ENCODE data around the gene CTNND1. TPM values are rescaled to one million over a fixed set of nuclear protein-coding genes. Genes with fewer than 3 reads are reported as not detected.

CTNND1 gene
- polyA plus RNA-seq, 1 experiment, result 191 TPM

DNA sequence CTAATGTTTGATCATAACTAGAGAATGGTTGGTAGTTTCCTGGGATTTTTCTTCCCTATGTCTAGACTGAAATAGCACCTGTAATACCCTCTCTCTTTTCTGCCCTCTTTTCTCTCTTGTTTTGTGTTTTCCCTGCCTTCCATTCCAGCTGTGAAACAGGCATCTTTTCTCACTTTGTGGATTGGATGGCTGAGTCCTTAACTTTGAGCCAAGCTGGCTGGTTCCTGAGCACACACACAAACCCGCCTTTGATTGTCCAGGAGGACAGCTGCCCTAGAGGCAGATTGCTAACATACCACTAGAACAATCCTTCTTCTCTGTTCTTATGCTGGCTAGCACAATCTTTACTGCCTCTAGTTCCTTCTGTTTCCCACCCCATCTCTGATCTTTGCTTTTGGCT lies 17.7 kb downstream of the CTNND1 start:
- ChIA-PET POLR2A (interaction anchor here (0.6 to 1.9 kb wide), 5 partner anchors 14 to 250 kb away, joined by 3 to 13 read pairs (median 12); partner anchors contain the start of genes CTNND1 and SELENOH), CTCF (interaction anchor here (0.6 to 8.9 kb wide), 5 partner anchors 10 to 28 kb away, joined by 3 to 79 read pairs (median 4); no protein-coding TSS in a partner anchor)
- no peak for DNase-seq (ENCODE audit: low read depth, low spot score)
- H3K4me3 ChIP-seq (ENCODE audit: low read depth, low read length), result no peak overlapping the region
- no peak overlapping the region for H3K27ac ChIP-seq (ENCODE audit: low read depth, low read length)
- no peaks in the 10 kb centered on the region for H3K9me3 ChIP-seq (ENCODE audit: control insufficient read depth, insufficient read depth, low read length)
- no peaks in the 10 kb centered on the region for H3K27me3 ChIP-seq (ENCODE audit: control insufficient read depth, insufficient read depth, low read length)
- TF ChIP-seq, protein P1, sequence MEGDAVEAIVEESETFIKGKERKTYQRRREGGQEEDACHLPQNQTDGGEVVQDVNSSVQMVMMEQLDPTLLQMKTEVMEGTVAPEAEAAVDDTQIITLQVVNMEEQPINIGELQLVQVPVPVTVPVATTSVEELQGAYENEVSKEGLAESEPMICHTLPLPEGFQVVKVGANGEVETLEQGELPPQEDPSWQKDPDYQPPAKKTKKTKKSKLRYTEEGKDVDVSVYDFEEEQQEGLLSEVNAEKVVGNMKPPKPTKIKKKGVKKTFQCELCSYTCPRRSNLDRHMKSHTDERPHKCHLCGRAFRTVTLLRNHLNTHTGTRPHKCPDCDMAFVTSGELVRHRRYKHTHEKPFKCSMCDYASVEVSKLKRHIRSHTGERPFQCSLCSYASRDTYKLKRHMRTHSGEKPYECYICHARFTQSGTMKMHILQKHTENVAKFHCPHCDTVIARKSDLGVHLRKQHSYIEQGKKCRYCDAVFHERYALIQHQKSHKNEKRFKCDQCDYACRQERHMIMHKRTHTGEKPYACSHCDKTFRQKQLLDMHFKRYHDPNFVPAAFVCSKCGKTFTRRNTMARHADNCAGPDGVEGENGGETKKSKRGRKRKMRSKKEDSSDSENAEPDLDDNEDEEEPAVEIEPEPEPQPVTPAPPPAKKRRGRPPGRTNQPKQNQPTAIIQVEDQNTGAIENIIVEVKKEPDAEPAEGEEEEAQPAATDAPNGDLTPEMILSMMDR (IDR thresholded peaks at IDR 0.05; ENCODE audit: low read depth, low read length), result peak; percentile 21; the same call in 1 of the 2 replicates

DNA sequence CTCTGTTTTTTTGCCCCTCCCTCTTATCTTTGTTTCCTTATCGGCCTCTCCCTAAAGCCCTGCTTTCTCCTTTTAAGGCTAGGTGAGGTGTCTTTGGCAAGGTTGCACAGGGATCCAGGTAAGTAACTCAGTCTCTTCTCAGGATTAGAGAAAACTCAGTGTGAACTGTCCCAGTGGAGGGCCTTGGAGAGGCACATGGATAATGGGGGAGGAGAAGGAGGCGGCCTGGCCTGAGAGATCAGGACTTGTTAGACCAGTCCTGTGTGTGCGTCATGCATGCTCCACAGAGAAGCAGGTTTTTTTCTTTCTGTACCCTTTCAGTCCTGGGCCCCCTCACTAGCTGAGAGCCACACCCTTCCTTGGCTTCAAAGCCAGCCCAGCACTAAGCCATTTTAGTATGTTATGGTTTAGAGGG lies 19.9 kb downstream of the CTNND1 start:
- no peaks in the 10 kb centered on the region for H3K27me3 ChIP-seq (ENCODE audit: control insufficient read depth, insufficient read depth, low read length)
- no peak overlapping the region for H3K4me3 ChIP-seq (ENCODE audit: low read depth, low read length)
- ChIA-PET CTCF (interaction anchor here (0.7 to 8.9 kb wide), 3 partner anchors 19 to 30 kb away, joined by 3 to 79 read pairs (median 5); partner anchors contain the start of gene BTBD18), POLR2A (no interaction called here)
- TF ChIP-seq, protein P1 (IDR thresholded peaks at IDR 0.05; ENCODE audit: low read depth, low read length), result no peak
- no peak for DNase-seq (ENCODE audit: low read depth, low spot score)
- H3K9me3 ChIP-seq (ENCODE audit: control insufficient read depth, insufficient read depth, low read length), result no peaks in the 10 kb centered on the region
- no peak overlapping the region for H3K27ac ChIP-seq (ENCODE audit: low read depth, low read length)

DNA sequence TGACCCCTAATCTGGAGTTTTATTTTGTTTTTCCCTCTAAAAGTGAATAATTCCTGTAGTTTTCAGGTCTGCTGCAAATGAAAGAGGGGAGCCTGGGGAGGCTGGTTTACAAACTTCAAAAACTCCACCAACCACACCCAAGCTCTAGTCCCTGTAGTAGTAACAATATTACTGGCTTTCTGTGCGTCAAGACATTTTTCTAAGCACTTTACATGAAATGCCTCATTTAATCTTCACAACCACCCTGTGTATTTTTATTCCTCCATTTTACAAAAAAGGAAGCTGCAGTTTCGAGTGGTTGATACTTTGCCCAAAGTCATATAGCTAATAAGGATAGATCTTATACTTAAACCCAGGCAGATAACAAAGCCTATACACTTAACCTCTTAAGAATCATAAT lies 23.5 kb downstream of the CTNND1 start:
- H3K27ac ChIP-seq (ENCODE audit: low read depth, low read length), result no peak overlapping the region
- no peaks in the 10 kb centered on the region for H3K27me3 ChIP-seq (ENCODE audit: control insufficient read depth, insufficient read depth, low read length)
- H3K9me3 ChIP-seq (ENCODE audit: control insufficient read depth, insufficient read depth, low read length), result no peaks in the 10 kb centered on the region
- TF ChIP-seq, protein P1 (IDR thresholded peaks at IDR 0.05; ENCODE audit: low read depth, low read length), result no peak
- POLR2A ChIA-PET, result no interaction called here
- CTCF ChIA-PET, result interaction anchor here (9.7 kb wide), 1 partner anchor 16 kb away, joined by 70 read pairs; no protein-coding TSS in a partner anchor
- no peak overlapping the region for H3K4me3 ChIP-seq (ENCODE audit: low read depth, low read length)
- no peak for DNase-seq (ENCODE audit: low read depth, low spot score)

DNA sequence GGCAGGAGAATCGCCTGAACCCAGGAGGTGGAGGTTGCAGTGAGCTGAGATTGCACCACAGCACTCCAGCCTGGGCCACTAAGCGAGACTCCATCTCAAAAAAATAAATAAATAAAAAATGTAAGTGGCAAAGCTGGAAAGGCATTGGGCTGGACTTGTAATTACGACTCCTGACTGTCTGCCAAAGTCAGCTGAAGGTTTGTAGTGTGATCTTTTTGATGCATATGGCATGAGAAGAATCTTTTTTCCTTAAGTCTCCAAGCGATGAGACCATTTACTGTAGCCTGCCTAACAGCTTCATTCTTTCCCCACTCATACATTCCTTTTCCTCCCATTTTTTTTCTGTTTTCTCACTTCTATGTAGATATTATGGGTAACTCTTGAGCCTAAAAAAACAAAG lies 24.8 kb downstream of the CTNND1 start:
- H3K27me3 ChIP-seq (ENCODE audit: control insufficient read depth, insufficient read depth, low read length), result no peaks in the 10 kb centered on the region
- no peak for DNase-seq (ENCODE audit: low read depth, low spot score)
- TF ChIP-seq, protein P1 (IDR thresholded peaks at IDR 0.05; ENCODE audit: low read depth, low read length), result no peak
- no peaks in the 10 kb centered on the region; the same call in 1 of the 2 replicates for H3K9me3 ChIP-seq (ENCODE audit: control insufficient read depth, insufficient read depth, low read length)
- ChIA-PET CTCF (interaction anchor here (9.7 kb wide), 1 partner anchor 14 kb away, joined by 70 read pairs; no protein-coding TSS in a partner anchor), POLR2A (no interaction called here)
- H3K27ac ChIP-seq (ENCODE audit: low read depth, low read length), result no peak overlapping the region
- no peak overlapping the region for H3K4me3 ChIP-seq (ENCODE audit: low read depth, low read length)

DNA sequence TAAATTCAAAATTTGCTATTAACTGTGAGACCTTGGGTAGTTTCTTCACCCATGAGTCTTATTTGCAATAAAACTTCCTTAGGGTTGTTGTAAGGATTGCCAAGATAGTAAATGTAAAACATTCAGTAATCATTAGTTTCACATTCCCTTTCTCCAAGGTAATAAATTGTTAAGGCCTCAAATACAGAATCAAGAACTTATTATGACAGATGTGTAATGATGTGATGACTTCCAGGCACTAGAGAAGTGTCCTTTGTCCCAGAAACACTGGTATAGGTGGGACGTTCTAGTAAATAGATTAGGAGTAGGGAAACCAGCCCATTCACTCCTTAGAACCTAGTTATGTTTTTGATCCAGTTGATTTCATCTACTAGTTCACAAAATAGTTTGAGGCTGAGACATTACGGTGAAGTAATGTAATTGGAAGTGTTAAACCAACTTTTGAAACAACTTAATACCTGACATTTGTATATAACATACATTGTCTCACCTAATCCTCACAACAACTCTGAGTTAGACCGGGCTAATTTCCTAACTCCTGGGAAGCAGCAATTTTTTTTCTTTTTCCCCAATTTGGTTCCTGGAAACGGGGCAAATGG lies 25.5 kb downstream of the CTNND1 start:
- no peaks in the 10 kb centered on the region for H3K27me3 ChIP-seq (ENCODE audit: control insufficient read depth, insufficient read depth, low read length)
- TF ChIP-seq, protein P1 (IDR thresholded peaks at IDR 0.05; ENCODE audit: low read depth, low read length), result no peak
- DNase-seq (ENCODE audit: low read depth, low spot score), result no peak
- POLR2A ChIA-PET, result interaction anchor here (0.6 kb wide), 1 partner anchor 12 kb away, joined by 6 read pairs; no protein-coding TSS in a partner anchor
- H3K9me3 ChIP-seq (ENCODE audit: control insufficient read depth, insufficient read depth, low read length), result no peaks in the 10 kb centered on the region; the same call in 1 of the 2 replicates
- no peak overlapping the region for H3K4me3 ChIP-seq (ENCODE audit: low read depth, low read length)
- CTCF ChIA-PET, result interaction anchor here (0.8 to 9.7 kb wide), 2 partner anchors 10 to 13 kb away, joined by 3 to 70 read pairs; no protein-coding TSS in a partner anchor
- no peak overlapping the region for H3K27ac ChIP-seq (ENCODE audit: low read depth, low read length)
